ENCODE measurements around the gene CLCN2.

The CLCN2 gene

DNA sequence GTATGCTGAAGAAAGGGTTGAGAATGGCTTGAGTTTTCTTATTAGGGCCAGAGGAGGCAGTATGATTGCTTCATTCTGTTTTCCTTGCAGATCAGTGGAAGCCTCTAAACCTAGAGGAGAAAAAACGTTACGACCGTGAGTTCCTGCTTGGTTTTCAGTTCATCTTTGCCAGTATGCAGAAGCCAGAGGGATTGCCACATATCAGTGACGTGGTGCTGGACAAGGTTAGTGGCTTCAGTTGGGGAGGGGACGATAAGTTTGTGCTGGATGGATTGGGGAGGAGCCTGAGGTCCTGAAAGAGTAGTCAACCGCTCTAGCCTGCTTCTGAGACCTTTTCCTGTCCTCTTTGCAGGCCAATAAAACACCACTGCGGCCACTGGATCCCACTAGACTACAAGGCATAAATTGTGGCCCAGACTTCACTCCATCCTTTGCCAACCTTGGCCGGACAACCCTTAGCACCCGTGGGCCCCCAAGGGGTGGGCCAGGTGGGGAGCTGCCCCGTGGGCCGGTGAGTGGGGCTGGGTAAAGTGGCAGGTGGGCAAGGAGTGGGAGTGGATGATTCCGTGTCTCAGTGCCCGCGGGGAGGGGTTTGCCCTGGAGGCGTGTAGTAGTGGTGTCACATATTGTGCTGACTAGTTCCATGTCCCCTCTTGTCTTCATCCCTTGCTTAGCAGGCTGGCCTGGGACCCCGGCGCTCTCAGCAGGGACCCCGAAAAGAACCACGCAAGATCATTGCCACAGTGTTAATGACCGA, 38.5 kb downstream of the CLCN2 start:
- peak in 1 of 2 donors; percentile 61 for DNase-seq

- no peak for DNase-seq
Observed at GRCh38 chr3:184321666-184322065, 39.7 kb downstream of the CLCN2 start.

DNA sequence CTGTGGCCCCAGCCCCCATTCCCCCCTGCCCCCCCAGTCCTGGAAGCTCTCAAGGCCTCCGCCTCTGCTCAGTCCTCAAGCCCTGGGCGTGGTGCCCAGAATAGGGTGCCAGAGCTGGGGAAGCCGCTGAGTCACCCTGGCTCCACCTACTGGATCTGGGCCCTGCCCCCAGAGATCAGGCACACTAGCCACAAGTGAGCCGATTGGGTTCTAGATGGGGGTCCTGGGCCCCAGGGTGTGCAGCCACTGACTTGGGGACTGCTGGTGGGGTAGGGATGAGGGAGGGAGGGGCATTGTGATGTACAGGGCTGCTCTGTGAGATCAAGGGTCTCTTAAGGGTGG, 41.3 kb downstream of the CLCN2 start:
- DNase-seq: peak in 1 of 2 donors; percentile 65

DNA sequence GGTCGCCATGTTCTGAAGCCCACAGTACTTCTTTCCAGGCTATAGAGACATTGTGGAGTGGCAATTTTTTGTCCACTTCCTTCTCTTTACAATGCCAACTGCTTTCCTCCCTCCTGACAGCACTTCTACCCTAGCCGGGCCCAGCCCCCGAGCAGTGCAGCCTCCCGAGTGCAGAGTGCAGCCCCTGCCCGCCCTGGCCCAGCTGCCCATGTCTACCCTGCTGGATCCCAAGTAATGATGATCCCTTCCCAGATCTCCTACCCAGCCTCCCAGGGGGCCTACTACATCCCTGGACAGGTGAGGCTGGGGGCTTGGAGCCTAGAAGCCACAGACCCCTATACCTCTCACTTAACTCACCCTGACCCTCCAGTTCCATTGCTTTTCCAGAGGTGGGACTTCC, 44.2 kb downstream of the CLCN2 start:
- no peak for DNase-seq

DNA sequence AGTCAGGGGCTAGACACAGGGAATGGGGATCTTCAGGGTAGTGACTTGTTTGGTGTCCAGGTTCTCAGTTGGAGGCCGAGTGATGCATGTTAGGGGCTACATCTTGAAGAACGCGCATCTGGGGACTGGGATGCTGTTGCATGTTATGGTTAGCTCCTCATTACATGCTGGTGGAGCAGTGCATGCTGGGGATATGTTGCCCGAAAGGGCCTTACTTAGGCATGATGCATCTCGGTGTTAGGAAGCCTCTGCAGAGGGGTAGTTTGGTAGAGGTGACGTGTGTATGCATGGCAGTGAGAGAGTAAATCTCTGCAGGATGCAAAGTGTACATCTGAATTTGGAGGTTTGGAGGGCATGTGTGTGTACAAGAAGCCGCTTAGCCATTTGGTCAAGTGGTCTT, 44.6 kb downstream of the CLCN2 start:
- DNase-seq: no peak

- peak in 1 of 2 donors; percentile 34 for DNase-seq
Observed at GRCh38 chr3:184315871-184316661, 45.3 kb downstream of the CLCN2 start.

DNA sequence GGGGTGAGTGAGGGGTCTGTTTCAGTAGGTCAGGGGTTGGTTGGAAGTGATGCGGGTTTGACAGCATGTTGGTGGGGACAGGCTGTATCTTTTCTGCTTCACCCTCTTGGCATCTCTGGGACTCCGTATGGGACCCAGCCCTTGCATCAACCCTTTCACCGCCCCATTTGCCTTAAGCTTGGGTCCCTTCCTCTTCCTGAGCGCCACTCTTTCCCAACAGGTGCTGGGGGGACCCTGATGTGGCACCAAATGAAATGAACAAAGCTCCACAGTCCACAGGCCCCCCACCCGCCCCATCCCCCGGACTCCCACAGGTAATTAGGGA, 45.9 kb downstream of the CLCN2 start:
- no peak for DNase-seq

DNA sequence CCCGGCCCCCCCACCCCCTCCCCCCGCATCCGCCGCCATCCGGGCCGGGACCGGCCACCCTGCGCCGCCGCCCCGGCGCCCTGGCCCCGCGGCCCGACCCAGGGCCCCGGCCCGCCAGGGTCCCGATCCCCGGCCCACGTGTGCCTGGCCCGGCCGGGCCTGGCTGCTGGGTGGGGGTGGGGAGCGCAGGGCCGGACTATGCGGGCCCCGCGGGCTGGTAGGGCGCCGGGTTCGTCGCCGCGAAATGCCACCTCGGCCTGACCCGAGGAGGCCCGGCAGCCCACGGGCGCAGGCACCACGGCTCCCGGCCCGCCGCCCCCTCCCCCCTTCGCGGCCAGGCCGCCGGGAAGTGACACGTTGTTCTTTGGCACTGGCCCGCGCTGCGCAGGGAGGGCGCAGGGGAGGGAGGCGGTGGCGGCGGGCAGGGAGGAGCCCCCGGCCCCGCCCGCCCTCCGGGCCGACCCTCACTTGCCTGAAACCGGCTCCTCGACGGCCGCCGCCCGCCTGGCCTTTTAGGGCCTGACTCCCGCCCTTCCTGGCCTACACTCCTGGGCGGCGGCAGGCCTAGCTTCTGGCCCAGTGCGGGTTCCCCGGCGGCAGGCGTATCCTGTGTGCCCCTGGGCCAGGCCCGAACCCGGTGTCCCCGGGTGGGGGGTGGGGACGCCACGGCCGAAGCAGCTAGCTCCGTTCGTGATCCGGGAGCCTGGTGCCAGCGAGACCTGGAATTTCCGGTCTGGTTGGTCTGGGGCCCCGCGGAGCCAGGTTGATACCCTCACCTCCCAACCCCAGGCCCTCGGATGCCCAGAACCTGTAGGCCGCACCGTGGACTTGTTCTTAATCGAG, 46.5 kb downstream of the CLCN2 start:
- peak; percentile 73 to 79 for DNase-seq

DNA sequence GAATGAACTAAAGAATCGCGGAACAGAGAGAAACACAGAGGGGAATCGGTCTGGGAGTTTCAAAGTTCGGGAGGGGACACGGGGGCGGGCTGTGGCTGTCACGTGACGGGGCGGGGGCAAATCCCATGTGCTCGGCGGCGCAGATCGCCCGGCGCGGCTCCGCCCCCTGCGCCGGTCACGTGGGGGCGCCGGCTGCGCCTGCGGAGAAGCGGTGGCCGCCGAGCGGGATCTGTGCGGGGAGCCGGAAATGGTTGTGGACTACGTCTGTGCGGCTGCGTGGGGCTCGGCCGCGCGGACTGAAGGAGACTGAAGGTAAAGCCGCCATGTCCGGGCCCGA, 47.1 kb downstream of the CLCN2 start, which contains the start of gene EIF4G1:
EIF4G1 (plus strand) TSS at position 244 of the 337 bp plus-strand sequence. CDS start 1,191 bp downstream, outside the sequence.
- peak; percentile 94 for DNase-seq

- no peak for DNase-seq
Observed at GRCh38 chr3:184311633-184312032, 49.8 kb downstream of the CLCN2 start.

GRCh38 chr3:184308744-184309143, 52.7 kb downstream of the CLCN2 start:
- DNase-seq: no peak

- DNase-seq: no peak
Observed at GRCh38 chr3:184307915-184308314, 53.5 kb downstream of the CLCN2 start.

DNA sequence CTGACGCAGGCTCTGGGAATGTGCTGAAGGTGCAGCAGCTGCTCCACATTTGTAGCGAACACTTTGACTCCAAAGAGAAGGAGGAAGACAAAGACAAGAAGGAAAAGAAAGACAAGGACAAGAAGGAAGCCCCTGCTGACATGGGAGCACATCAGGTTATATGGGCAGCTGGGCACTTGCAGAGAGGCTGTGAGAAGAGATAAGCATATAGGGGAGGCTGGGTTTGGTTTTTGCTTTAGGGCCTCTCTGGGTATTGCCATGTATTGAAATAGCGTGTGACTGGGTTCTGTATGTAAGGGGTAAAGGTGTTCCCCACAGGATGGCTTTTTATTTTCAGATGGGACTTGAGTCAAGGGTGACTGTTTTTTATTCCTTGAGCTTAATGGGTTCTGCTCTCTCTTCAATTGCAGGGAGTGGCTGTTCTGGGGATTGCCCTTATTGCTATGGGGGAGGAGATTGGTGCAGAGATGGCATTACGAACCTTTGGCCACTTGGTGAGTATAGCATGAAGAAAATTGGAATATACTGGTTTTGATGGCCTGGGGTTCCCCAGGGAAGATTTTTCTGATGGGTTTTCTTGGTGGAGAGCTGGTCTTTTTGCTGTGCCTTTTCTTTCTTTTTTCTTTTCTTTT, 54.9 kb downstream of the CLCN2 start:
- no peak for DNase-seq

GRCh38 chr3:184305577-184305976, 55.8 kb downstream of the CLCN2 start:
- DNase-seq: no peak

DNA sequence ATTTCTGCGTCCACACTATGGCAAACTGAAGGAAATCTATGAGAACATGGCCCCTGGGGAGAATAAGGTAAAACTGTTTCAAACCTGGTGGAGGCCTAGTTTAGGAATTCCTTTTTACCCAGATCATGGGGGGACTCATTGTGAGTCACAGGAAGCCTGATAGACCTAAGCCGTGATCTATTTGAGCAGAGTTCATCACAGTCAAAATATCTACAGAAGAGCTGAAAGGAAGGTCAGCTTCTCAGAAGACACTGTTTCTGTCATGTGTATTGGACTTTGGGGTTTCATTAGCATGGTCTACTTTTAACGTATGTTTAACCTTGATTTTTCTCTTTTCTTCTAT, 61.1 kb downstream of the CLCN2 start:
- no peak for DNase-seq

DNA sequence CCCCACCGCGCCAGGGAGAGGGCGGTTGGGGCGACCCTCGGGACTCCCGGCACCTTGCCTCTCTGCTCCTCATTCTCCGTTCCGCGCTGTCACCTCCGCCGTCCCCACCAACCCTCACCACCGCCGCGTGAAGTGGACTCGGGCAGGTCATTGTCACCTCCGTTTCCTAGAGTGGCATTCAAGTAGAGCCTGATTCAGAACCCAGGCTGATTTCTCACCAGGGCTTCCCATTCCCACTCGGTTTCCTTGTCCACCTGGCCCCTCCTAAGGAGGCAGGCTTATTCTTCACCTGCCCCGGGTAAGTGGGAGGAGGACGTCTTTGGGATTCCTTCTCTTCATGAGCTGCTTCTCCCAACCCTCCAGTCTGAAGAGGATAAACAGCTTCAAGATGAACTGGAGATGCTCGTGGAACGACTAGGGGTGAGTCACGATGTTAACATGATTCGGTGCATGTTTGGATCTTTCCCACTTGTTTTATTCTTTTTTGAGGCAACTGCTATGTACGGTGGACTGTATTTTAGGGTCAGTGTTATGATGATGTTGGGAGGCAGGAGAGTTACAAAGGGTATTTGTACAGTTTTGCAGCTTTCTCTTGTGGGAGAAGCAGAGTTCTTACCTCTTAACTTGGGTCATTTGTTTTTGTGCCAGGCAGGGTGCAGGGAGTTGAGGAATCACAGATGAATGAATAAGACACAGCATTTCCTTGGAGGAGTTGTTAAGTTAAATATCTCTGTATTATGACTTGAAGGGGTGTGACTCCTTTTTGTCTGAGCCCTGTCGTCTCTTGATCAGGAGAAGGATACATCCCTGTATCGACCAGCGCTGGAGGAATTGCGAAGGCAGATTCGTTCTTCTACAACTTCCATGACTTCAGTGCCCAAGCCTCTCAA, 61.7 kb downstream of the CLCN2 start:
- no peak for DNase-seq

GRCh38 chr3:184298759-184299487, 62.5 kb downstream of the CLCN2 start, which contains the start of gene PSMD2:
PSMD2 (plus strand) TSS chr3:184299241; CDS start chr3:184299267, 26 bp downstream.
- peak; percentile 97 to 99 for DNase-seq

DNA sequence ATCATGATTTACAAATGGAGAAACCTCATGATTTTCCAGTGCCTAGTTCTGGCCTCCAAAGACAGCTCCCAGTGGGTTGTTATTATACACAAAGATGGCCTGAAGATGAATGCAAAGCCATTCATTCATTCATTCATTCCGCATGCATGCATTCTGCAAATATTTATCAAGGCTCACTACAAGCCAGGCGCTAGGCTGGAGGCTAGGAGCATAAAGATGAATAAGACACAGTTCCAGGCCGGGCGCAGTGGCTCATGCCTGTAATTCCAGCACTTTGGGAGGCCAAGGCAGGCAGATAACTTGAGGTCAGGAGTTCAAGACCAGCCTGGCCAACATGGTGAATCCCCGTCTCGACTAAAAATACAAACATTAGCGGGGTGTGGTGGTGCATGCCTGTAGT, 64.8 kb downstream of the CLCN2 start:
- DNase-seq: no peak

Data from CD4-positive, alpha-beta T cell treated with Interleukin-4 for 1 hour (primary cell).